Measurements from ENCODE around the gene SELENOI.

DNA sequence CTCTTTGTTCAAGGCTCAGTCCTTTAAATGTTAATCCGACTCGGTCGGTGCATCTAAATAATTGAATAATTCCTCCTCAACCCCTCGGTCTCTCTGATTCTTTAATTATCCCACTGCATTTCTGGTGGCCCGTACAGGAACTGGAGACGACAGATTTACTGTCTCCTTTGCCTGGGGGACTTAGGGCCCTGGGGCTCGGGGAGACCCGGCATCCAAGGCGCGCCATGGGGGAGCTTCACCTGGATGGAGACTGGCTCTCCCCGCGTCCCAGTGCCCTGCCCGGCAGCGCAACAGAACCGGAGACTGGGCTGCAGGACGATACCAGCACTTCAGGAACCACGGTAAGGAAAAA, 47.7 kb upstream of the SELENOI start:
- no peak for TF ChIP-seq POLR2A (IDR thresholded peaks at IDR 0.05)
- TF ChIP-seq, protein P1, sequence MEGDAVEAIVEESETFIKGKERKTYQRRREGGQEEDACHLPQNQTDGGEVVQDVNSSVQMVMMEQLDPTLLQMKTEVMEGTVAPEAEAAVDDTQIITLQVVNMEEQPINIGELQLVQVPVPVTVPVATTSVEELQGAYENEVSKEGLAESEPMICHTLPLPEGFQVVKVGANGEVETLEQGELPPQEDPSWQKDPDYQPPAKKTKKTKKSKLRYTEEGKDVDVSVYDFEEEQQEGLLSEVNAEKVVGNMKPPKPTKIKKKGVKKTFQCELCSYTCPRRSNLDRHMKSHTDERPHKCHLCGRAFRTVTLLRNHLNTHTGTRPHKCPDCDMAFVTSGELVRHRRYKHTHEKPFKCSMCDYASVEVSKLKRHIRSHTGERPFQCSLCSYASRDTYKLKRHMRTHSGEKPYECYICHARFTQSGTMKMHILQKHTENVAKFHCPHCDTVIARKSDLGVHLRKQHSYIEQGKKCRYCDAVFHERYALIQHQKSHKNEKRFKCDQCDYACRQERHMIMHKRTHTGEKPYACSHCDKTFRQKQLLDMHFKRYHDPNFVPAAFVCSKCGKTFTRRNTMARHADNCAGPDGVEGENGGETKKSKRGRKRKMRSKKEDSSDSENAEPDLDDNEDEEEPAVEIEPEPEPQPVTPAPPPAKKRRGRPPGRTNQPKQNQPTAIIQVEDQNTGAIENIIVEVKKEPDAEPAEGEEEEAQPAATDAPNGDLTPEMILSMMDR (IDR thresholded peaks at IDR 0.05) = no peak
